Suprapubic skin (tissue), 4 donors: ENCODE results near the gene PPM1F.

Experiments used
- CTCF ChIP-seq, 2 donors: fragments of 200-600 bp in 1 of 2; fragments of 450-650 bp in 1 of 2; sonication (generic) in 1 of 2; IDR thresholded peaks; one replicate each; pipeline ENCODE4 v1.5.1; 2016 to 2019; ENCODE audit warnings: antibody characterized with exemption in 2 of 2, mild to moderate bottlenecking in 1 of 2, moderate library complexity in 1 of 2
- EP300 ChIP-seq: sonication (generic); formaldehyde crosslinking; IDR thresholded peaks from one replicate; pipeline ENCODE4 v1.6.1; 2017; ENCODE audit warnings: antibody characterized with exemption
- POLR2AphosphoS5 ChIP-seq, 3 donors: sonication (generic); formaldehyde crosslinking; IDR thresholded peaks; one replicate each; pipeline ENCODE4 v1.6.1; 2017; ENCODE audit warnings: antibody characterized with exemption in 3 of 3

- TF ChIP-seq CTCF (IDR thresholded peaks at IDR 0.05), result no peak
- TF ChIP-seq POLR2AphosphoS5 (IDR thresholded peaks at IDR 0.05), result no peak
- no peak for TF ChIP-seq EP300
Measured at GRCh38 chr22:21921729-21922128, 30.9 kb downstream of the PPM1F start.
